NCI-H1436 (cell line): Measurements from ENCODE around the gene ZNF264.
"Not testable (repeated sequence)": the region's sequence is repeated elsewhere in the genome, so short reads cannot be mapped to it uniquely, and the experiment has no call there.

Experiments used
- DNase-seq: peaks from one replicate; lab custom pipeline; 2025; lab: John Stamatoyannopoulos, UW

ZNF264 gene

GRCh38 chr19:57191141-57192076 lies at the start of gene ZNF264:
TSS of gene ZNF264 (plus strand) at chr19:57191500. CDS start at chr19:57191914, 414 bp downstream.
- DNase-seq: peak; percentile 90

- DNase-seq: no peak
These were observed 49.6 kb upstream of the ZNF264 start for GRCh38 chr19:57141699-57142098.

DNA sequence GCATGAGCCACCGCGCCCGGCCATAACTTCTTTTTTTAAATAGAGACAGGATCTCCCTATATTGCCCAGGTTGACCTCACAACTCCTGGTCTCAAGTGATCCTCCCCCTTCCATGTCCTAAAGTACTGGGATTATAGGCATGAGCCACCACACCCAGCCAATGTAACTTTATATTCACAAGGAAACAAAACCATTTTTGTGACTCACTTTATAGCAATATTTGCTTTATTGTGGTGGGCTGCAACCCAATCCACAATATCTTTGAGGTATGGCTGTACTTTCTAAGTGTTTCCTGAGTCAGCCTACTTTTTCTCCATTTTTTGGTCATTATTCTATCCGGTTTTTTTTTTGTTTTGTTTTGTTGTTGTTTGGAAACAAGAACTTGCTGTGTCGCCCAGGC lies 38.4 kb upstream of the ZNF264 start:
- DNase-seq: no peak

- no peak for DNase-seq
These were observed 29.2 kb upstream of the ZNF264 start for GRCh38 chr19:57161985-57162539.

GRCh38 chr19:57165846-57166245 lies 25.5 kb upstream of the ZNF264 start:
- DNase-seq: no peak

DNA sequence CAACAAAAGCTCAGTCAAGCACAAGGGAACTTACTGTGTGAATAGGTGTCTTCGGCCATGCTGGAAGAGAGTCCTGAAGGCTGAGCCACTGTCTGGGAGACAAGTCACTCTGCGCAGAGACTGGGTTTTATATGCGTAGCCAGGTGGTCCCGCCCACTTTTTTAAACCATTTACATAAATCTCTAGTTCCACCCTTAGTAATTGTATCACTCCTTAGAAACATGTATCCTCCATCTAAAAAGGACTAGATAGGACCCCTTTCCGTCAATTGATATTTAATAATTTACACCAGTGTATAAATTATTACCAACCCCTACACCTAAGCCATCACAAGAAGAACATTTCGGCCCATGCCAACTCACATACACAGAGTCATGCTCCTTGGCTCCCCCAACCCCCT lies 23.9 kb upstream of the ZNF264 start, which contains the start of gene DUXA:
Gene DUXA (minus strand): TSS at position 101 of the 400 bp plus-strand sequence. CDS start 42 bp downstream, at position 59.
- DNase-seq: no peak

DNA sequence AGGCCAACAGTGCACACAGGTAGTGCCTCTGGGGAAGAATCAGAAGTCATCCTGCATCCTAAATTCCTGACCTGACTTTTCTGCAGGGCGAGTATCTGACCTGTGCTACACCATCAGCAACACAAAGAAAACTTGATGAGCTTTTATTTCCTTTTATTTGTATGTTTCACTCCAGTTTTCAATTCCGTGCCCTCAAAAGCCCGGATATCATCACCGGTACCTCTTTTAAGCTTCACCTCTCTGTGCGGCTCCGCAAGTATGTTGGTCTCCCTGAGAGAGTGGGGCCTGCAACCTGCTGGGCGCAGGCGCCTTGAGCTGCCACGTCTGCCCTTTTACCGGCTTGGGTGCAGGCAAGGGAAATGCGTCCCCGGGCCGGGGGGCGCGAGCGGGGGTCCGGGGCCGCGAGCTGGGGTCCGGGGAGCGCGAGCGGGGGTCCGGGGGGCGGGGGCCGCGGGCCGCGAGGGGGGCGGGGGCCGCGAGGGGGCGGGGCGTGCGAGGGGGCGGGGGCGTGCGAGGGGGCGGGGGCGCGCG lies 19.7 kb upstream of the ZNF264 start:
- DNase-seq: peak; percentile 29

GRCh38 chr19:57190301-57190700 lies 999 bp upstream of the ZNF264 start:
- no peak for DNase-seq

DNA sequence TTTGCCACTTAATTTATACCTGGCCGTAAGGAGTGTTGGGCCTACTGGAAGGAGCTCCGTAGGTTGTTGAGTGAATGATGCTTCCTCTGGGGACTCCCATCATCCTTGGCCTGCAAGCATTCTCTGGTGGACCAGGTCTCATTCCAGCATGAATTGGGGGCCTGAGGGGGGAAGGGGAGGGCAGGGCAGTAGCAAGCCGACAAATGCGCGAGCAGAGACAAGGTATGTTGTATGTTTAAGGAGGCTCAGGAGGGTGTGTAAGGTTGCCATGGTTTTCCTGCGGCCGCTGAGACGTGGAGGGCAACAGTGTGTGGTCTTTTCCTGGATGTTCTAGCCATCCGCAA lies 749 bp downstream of the ZNF264 start:
- DNase-seq: no peak

- no peak for DNase-seq
These were observed 1.7 kb downstream of the ZNF264 start for GRCh38 chr19:57192993-57193392.

- not testable (repeated sequence) for DNase-seq
These were observed 6.6 kb downstream of the ZNF264 start for GRCh38 chr19:57197874-57198273.

DNA sequence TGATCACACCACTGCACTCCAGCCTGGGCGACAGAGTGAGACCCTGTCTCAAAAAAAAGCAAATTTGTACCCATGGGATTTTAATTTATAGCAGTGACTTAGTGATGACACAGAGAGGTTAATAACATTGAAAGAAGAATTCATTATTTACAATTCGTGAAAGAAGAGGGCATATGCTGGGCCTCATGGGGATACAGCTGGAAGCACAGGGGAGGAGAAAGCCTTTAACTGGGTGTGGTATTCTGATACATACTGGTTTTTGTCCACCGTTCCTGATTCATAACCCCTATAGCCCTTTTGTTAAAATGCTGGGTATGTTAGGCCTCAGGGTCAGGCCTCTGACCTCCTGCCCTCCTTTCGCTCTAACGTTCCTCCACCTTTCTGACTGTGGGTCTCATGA lies 10.9 kb downstream of the ZNF264 start:
- no peak for DNase-seq

DNA sequence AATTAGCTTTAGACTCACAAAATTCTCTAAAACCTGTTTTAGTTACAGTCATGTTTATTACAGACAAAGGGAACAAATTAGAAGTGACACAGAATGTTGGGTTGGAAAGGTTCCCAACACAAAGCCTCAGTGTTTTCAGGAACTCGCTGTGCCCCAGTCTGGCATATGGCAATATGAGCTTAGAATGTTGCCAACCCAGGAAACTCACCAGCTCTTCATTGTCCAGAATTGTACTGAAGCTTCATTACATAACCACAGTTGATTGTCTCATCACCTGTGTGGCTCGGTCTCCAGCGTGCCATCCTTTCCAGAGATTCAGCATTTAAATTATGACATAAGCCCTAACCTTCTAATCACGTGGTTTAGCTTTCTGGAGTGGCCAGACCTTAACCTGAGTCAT lies 19.1 kb downstream of the ZNF264 start:
- DNase-seq: no peak

DNA sequence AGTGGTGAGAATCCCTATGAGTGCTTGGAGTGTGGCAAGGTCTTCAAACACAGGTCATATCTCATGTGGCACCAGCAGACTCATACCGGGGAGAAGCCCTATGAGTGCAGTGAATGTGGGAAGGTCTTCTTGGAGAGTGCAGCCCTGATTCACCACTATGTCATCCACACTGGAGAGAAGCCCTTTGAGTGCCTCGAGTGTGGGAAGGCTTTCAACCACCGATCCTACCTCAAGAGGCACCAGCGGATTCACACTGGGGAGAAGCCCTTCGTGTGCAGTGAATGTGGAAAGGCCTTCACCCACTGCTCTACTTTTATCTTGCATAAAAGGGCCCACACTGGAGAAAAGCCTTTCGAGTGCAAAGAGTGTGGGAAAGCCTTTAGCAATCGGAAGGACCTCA lies 20.8 kb downstream of the ZNF264 start:
- no peak for DNase-seq

- DNase-seq: no peak
These were observed 36.2 kb downstream of the ZNF264 start for GRCh38 chr19:57227502-57227901.

- DNase-seq: no peak
These were observed 40.4 kb downstream of the ZNF264 start for GRCh38 chr19:57231686-57232085.

GRCh38 chr19:57233207-57233606 lies 41.9 kb downstream of the ZNF264 start:
- DNase-seq: no peak

DNA sequence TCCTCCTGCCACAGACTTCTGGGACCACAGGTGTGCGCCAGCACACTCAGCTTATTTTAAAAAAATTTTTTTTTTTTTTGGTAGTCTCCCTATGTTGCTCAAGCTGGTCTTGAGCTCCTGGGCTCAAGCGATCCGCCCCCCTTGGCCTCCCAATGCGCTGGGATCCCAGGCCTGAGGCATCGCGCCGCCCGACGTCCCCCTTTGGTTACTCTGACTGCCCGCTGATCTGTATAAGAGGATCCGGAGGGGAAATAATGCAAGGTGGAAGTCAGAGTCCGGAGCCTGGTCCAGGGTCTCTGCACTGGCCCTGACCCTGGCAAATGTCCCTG lies 48.6 kb downstream of the ZNF264 start:
- DNase-seq: no peak

GRCh38 chr19:57240311-57241090 lies 49.2 kb downstream of the ZNF264 start, which contains the start of gene ZNF805:
TSS of gene ZNF805 (plus strand) at chr19:57240632. CDS start at chr19:57240892, 260 bp downstream.
- DNase-seq: peak; percentile 94

DNA sequence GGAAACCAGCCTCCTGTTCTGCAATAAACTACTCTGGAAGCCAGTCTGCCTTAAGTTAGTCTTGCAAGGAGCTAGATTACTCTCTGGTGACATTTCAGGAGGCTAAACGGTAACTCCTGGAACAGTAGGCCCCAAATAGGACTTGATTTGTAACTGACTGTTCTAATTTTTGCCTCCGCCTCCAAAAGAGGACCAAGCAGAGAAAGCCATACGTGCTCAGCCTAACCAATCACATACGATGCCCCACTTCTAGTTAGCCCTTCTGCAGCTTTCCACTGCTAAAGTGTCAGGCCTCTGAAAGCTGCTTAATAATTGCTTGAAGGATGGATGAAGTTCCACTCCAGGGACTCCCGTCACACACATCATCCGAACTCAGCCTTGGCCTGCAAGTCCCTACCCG lies 49.9 kb downstream of the ZNF264 start:
- no peak for DNase-seq

DNA sequence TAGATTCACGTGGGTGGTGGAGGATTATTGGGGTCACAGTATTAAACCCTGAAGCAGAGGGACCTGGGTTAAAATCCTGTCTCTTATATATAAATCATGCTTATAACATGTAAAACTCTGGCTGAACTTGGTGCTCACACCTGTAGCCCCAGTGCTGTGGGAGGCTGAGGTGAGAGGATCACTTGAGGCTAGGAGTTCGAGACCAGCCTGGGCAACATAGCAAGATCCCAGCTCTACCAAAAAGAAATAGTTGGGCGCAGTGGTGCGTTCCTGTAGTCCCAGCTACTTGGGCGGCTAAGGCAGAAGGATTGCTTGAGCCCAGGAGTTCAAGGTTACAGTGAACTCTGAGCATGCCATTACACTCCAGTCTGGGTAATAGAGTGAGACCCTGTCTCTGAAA lies 51.5 kb downstream of the ZNF264 start:
- no peak for DNase-seq

- no peak for DNase-seq
These were observed 53.2 kb downstream of the ZNF264 start for GRCh38 chr19:57244513-57244912.
